HEK293 (cell line): ENCODE data around the gene TECR.
"Not testable (repeated sequence)": the region's sequence is repeated elsewhere in the genome, so short reads cannot be mapped to it uniquely, and the experiment has no call there.

Experiments used
- CTCF ChIA-PET: fragments of 350-600 bp; formaldehyde crosslinking; extraction: SDS; loops from one replicate; lab custom pipeline; 2021; ENCODE audit warnings: antibody characterized with exemption; lab: Yijun Ruan, JAX
- POLR2A ChIA-PET: fragments of 300-600 bp; formaldehyde crosslinking; extraction: SDS; loops from one replicate; lab custom pipeline; 2020; ENCODE audit warnings: antibody characterized with exemption, inconsistent platforms; lab: Yijun Ruan, JAX
- H3K27ac ChIP-seq: fragments of 200-500 bp; sonication (Bioruptor generic); 2 replicates; pipeline ENCODE4 v1.5.1; 2014; ENCODE audit warnings: low read depth, low read length, control low read depth, inconsistent platforms; ENCODE audit errors: extremely low read depth
- H3K36me3 ChIP-seq, 2 experiments: fragments of 200-500 bp in 1 of 2; sonication (Bioruptor generic) in 1 of 2; 1 replicate in 1 of 2; 2 replicates in 1 of 2; pipeline ENCODE4 v1.5.1; 2014 to 2017; ENCODE audit warnings: inconsistent platforms in 2 of 2, low read length in 2 of 2; ENCODE audit not compliant: control insufficient read depth in 2 of 2, insufficient read depth in 1 of 2
- H3K4me1 ChIP-seq: fragments of 200-500 bp; sonication (Bioruptor generic); 2 replicates; pipeline ENCODE4 v1.5.1; 2014; ENCODE audit warnings: mild to moderate bottlenecking, low read length, inconsistent platforms; ENCODE audit not compliant: control insufficient read depth, insufficient read depth
- H3K4me3 ChIP-seq: 2 replicates; pipeline ENCODE4 v1.5.1; 2011; ENCODE audit warnings: low read depth, mild to moderate bottlenecking, control low read depth, low read length, moderate library complexity
- H3K9me3 ChIP-seq: fragments of 200-500 bp; sonication (Bioruptor generic); 2 replicates; pipeline ENCODE4 v1.5.1; 2014; ENCODE audit warnings: low read depth, low read length, inconsistent platforms; ENCODE audit not compliant: control insufficient read depth, insufficient read depth
- SCRT1 ChIP-seq: fragments of 450-650 bp; formaldehyde crosslinking; IDR thresholded peaks from 2 replicates; pipeline ENCODE4 v1.5.1; 2016; ENCODE audit warnings: missing biosample characterization, missing genetic modification characterization, borderline replicate concordance
- WT1 ChIP-seq: fragments of 450-650 bp; formaldehyde crosslinking; IDR thresholded peaks from 2 replicates; pipeline ENCODE4 v1.5.1; 2016; ENCODE audit warnings: missing biosample characterization, missing genetic modification characterization
- ZNF335 ChIP-seq: fragments of 450-650 bp; formaldehyde crosslinking; conservative IDR thresholded peaks from 2 replicates; pipeline ENCODE4 v1.5.1; 2016; ENCODE audit warnings: missing biosample characterization, missing genetic modification characterization
- ZNF624 ChIP-seq: fragments of 450-650 bp; formaldehyde crosslinking; IDR thresholded peaks from 2 replicates; pipeline ENCODE4 v1.5.1; 2017; ENCODE audit warnings: missing biosample characterization, missing genetic modification characterization
- ZNF664 ChIP-seq: fragments of 450-650 bp; formaldehyde crosslinking; IDR thresholded peaks from 2 replicates; pipeline ENCODE4 v1.5.1; 2016; ENCODE audit warnings: missing biosample characterization, missing genetic modification characterization
- ZNF76 ChIP-seq: fragments of 450-650 bp; formaldehyde crosslinking; IDR thresholded peaks from 2 replicates; pipeline ENCODE4; 2016; ENCODE audit warnings: low read depth, missing biosample characterization, missing genetic modification characterization, borderline replicate concordance
- ZSCAN30 ChIP-seq: fragments of 450-650 bp; IDR thresholded peaks from 2 replicates; pipeline ENCODE4 v1.5.1; 2018; ENCODE audit warnings: missing biosample characterization, mild to moderate bottlenecking, missing genetic modification characterization, moderate library complexity
- TF ChIP-seq, protein P1 (sequence below): fragments of 450-650 bp; formaldehyde crosslinking; IDR thresholded peaks from 2 replicates; pipeline ENCODE4 v1.5.1; 2016; ENCODE audit warnings: missing biosample characterization, missing genetic modification characterization
- TF ChIP-seq, protein P2 (sequence below): fragments of 450-650 bp; formaldehyde crosslinking; IDR thresholded peaks from 2 replicates; pipeline ENCODE4 v1.5.1; 2016; ENCODE audit warnings: missing biosample characterization, missing genetic modification characterization
- TF ChIP-seq, protein P3 (sequence below): fragments of 450-650 bp; formaldehyde crosslinking; IDR thresholded peaks from 2 replicates; pipeline ENCODE4 v1.5.1; 2016; ENCODE audit warnings: missing biosample characterization, missing genetic modification characterization

The TECR gene

DNA sequence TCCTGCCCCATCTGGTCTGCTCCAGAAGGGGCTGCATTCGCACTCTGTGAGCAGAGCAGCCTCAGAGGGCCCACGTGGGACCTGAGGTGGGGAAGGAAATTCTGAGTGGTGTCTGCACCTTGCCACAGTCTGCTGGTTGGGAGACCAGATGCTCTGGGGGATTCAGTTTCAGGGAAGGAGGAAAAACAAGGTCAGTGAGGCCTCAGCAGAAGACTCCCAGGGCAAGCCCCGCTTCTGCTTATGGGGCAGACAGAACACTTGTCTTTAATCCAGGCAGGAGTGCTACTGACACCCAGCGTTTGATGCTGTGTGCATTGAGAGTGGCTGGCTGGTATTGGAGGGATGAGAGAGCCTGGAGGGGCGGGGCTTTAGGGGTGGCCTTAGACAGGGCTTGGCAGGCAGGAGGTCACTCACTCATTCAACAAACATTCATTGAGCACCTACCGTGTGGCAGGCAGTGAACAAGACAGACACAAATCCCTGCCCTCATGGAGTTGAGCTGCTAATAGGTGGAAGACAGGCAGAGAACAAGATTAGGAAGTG lies 48.6 kb downstream of the TECR start:
- H3K27ac ChIP-seq: no peak overlapping the region
- CTCF ChIA-PET: no interaction called here
- no peaks in the 10 kb centered on the region for H3K4me1 ChIP-seq
- no peak overlapping the region for H3K4me3 ChIP-seq
- TF ChIP-seq ZNF335 (tag by site-specific recombination) (peak; percentile 91), ZNF664 (tag by site-specific recombination) (peak; percentile 96), ZNF76 (tag by site-specific recombination) (no peak)
- TF ChIP-seq, all 188 proteins: peak for 2
- H3K9me3 ChIP-seq: no peaks in the 10 kb centered on the region
- H3K36me3 ChIP-seq: no peaks in the 10 kb centered on the region
- POLR2A ChIA-PET: no interaction called here

DNA sequence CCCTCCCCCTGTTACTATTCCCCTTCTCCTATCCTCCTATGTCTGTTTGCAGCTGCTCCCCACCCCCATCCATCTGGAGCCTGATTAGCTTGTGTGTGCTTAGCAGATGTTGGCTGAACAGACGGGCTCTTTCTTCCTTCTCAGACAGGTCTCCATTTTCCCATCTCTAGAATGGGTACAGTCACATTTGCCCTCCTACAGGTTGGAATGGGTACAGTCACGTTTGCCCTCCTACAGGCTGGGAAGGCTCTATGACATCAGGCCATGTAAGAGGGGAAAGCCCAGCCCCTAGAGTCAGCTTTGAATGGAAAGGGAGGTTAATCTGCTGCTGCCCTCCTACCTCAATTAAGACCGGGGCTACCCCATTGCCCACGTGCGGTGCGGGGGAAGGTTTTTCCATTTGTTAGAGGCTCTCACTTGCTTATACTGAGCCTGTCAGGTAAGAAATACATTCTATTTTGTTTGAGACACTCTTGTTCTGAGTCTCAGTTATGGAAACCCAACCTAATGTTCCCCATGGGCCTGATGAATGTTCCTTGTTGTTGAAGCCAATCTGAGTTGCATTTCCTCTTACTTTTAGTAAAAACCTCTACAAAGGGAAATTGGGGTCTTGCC lies 51.3 kb downstream of the TECR start:
- ChIA-PET POLR2A (no interaction called here), CTCF (interaction anchor here (1.9 kb wide), 1 partner anchor 106 kb away, joined by 4 read pairs; no protein-coding TSS in a partner anchor)
- no peaks in the 10 kb centered on the region for H3K9me3 ChIP-seq
- no peaks in the 10 kb centered on the region for H3K36me3 ChIP-seq
- no peak overlapping the region for H3K4me3 ChIP-seq
- H3K27ac ChIP-seq: no peak overlapping the region
- TF ChIP-seq SCRT1 (tag by site-specific recombination) (no peak), WT1 (tag by site-specific recombination) (no peak)
- no peaks in the 10 kb centered on the region for H3K4me1 ChIP-seq

DNA sequence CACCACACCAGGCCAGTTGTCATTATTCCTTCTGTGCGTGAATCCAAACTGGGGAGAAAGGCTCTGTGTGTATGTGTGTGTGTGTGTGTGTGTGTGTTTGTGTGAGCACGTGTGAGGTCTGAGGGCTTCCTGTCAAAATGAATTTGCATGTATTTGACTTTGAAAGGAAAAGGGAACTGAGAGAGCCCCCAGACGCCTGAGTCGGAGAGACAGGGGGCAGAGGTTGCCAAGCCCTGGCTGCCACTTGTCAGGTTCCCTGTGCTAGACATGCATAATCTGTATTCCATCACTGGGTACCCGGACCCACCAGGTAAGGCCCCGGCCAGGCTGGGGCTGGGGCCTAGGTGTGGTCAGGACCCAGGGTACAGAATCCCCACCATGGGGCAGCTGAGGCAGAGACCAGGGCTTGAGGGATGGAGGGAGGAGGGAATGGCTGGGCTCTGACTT lies 53.5 kb downstream of the TECR start, which contains the start of gene CLEC17A:
CLEC17A (plus strand) TSS at position 191 of the 447 bp plus-strand sequence; CDS start at position 268, 77 bp downstream.
- H3K9me3 ChIP-seq: no peaks in the 10 kb centered on the region
- POLR2A ChIA-PET: no interaction called here
- CTCF ChIA-PET: interaction anchor here (0.6 kb wide), 1 partner anchor 186 kb away, joined by 3 read pairs; no protein-coding TSS in a partner anchor
- no peak within 1 kb of the TSS for H3K27ac ChIP-seq
- H3K4me3 ChIP-seq: no peak within 1 kb of the TSS
- no peak for TF ChIP-seq ZSCAN30 (tag by site-specific recombination)
- TF ChIP-seq ZNF624: no peak
- TF ChIP-seq, protein P1, sequence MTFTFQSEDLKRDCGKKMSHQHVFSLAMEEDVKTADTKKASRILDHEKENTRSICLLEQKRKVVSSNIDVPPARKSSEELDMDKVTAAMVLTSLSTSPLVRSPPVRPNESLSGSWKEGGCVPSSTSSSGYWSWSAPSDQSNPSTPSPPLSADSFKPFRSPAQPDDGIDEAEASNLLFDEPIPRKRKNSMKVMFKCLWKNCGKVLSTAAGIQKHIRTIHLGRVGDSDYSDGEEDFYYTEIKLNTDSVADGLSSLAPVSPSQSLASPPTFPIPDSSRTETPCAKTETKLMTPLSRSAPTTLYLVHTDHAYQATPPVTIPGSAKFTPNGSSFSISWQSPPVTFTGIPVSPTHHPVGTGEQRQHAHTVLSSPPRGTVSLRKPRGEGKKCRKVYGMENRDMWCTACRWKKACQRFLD (tag by site-specific recombination): no peak
- TF ChIP-seq, protein P2, sequence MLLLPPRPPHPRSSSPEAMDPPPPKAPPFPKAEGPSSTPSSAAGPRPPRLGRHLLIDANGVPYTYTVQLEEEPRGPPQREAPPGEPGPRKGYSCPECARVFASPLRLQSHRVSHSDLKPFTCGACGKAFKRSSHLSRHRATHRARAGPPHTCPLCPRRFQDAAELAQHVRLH (tag by site-specific recombination): no peak
- TF ChIP-seq, protein P3, sequence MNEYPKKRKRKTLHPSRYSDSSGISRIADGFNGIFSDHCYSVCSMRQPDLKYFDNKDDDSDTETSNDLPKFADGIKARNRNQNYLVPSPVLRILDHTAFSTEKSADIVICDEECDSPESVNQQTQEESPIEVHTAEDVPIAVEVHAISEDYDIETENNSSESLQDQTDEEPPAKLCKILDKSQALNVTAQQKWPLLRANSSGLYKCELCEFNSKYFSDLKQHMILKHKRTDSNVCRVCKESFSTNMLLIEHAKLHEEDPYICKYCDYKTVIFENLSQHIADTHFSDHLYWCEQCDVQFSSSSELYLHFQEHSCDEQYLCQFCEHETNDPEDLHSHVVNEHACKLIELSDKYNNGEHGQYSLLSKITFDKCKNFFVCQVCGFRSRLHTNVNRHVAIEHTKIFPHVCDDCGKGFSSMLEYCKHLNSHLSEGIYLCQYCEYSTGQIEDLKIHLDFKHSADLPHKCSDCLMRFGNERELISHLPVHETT (tag by site-specific recombination): no peak
- no peaks in the 10 kb centered on the region for H3K36me3 ChIP-seq
- no peaks in the 10 kb centered on the region for H3K4me1 ChIP-seq

DNA sequence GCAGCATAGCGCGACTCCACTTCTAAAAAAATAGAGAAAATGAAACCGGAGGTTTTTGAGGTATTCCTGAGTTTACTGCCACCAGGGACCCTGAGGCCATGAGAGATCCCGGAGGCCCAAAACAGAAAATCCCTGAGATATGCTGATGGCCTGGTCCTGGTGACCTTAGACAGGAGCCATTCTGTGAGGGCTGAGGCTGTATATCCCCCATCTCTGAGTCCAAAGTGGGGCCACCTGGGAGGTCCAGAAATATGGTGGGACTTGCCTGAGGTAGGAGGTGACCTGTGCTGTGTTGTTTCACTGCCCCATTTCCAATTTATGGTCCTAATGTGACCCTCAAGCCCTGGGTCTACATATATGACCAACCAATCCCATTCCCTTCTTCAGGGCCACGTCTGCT lies 55.0 kb downstream of the TECR start:
- H3K4me1 ChIP-seq, CTCF ChIA-PET, H3K9me3 ChIP-seq, H3K27ac ChIP-seq, H3K36me3 ChIP-seq, H3K4me3 ChIP-seq, POLR2A ChIA-PET: not testable (repeated sequence)

DNA sequence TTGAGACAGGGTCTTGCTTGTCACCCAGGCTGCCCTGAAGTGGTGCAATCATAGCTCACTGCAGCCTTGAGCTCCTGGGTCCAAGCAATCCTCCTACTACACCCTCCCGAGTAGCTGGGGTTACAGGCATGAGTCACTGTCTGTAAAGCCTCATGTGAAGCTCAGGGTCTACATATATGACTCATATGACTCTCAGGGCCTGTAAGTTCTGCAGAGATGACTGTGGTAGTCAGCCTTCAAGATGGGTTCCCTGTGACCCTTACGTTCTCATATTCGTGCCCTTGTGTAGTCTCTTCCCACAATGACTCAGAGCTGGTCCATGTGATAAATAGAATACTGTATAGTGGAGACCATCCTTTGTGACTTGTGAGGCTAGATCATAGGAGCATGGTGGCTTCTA lies 55.8 kb downstream of the TECR start:
- H3K36me3 ChIP-seq, H3K27ac ChIP-seq, POLR2A ChIA-PET, H3K4me1 ChIP-seq, H3K4me3 ChIP-seq, CTCF ChIA-PET, H3K9me3 ChIP-seq: not testable (repeated sequence)

DNA sequence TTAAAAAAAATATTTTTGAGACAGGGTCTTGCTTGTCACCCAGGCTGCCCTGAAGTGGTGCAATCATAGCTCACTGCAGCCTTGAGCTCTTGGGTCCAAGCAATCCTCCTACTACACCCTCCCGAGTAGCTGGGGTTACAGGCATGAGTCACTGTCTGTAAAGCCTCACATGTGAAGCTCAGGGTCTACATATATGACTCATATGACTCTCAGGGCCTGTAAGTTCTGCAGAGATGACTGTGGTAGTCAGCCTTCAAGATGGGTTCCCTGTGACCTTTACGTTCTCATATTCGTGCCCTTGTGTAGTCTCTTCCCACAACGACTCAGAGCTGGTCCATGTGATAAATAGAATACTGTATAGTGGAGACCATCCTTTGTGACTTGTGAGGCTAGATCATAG lies 60.0 kb downstream of the TECR start:
- H3K4me3 ChIP-seq, H3K36me3 ChIP-seq, POLR2A ChIA-PET, H3K9me3 ChIP-seq, H3K27ac ChIP-seq, H3K4me1 ChIP-seq, CTCF ChIA-PET: not testable (repeated sequence)
